ENCODE measurements around the gene PLEKHA1.

The PLEKHA1 gene

GRCh38 chr10:122474131-122474818, 99.8 kb downstream of the PLEKHA1 start:
- DNase-seq (ENCODE audit: low spot score), result no peak
- TF ChIP-seq, protein P1, sequence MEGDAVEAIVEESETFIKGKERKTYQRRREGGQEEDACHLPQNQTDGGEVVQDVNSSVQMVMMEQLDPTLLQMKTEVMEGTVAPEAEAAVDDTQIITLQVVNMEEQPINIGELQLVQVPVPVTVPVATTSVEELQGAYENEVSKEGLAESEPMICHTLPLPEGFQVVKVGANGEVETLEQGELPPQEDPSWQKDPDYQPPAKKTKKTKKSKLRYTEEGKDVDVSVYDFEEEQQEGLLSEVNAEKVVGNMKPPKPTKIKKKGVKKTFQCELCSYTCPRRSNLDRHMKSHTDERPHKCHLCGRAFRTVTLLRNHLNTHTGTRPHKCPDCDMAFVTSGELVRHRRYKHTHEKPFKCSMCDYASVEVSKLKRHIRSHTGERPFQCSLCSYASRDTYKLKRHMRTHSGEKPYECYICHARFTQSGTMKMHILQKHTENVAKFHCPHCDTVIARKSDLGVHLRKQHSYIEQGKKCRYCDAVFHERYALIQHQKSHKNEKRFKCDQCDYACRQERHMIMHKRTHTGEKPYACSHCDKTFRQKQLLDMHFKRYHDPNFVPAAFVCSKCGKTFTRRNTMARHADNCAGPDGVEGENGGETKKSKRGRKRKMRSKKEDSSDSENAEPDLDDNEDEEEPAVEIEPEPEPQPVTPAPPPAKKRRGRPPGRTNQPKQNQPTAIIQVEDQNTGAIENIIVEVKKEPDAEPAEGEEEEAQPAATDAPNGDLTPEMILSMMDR (IDR thresholded peaks at IDR 0.05; ENCODE audit: extremely low read depth, missing control alignments), result no peak

- TF ChIP-seq, protein P1 (IDR thresholded peaks at IDR 0.05; ENCODE audit: extremely low read depth, missing control alignments), result no peak
- no peak for DNase-seq (ENCODE audit: low spot score)
Observed at GRCh38 chr10:122475100-122475499, 100.6 kb downstream of the PLEKHA1 start.

- no peak for DNase-seq (ENCODE audit: low spot score)
- TF ChIP-seq, protein P1 (IDR thresholded peaks at IDR 0.05; ENCODE audit: extremely low read depth, missing control alignments), result no peak
Observed at GRCh38 chr10:122475591-122476332, 101.3 kb downstream of the PLEKHA1 start.

DNA sequence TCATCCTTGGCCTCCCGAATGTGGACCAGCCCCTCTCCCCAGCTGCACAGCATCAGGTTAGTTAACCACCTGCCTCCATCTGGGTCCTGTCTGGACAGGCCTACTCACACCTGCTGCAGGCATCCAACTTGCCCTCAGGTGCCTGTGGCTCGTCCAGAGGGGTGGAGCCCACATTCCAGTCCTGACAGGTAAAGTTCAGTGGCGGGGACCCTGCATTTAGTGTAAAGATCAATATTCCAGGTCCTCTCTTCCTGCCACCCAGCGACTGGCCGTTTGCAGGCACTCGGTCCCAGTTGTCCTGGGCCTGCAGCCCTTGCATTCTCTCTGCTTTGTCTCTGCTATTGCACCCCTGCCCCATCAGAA, 101.8 kb downstream of the PLEKHA1 start:
- no peak for DNase-seq (ENCODE audit: low spot score)
- TF ChIP-seq, protein P1 (IDR thresholded peaks at IDR 0.05; ENCODE audit: extremely low read depth, missing control alignments), result no peak

- DNase-seq (ENCODE audit: low spot score), result no peak
- TF ChIP-seq, protein P1 (IDR thresholded peaks at IDR 0.05; ENCODE audit: extremely low read depth, missing control alignments), result no peak
Observed at GRCh38 chr10:122477436-122477835, 102.9 kb downstream of the PLEKHA1 start.

- TF ChIP-seq, protein P1 (IDR thresholded peaks at IDR 0.05; ENCODE audit: extremely low read depth, missing control alignments), result no peak
- no peak for DNase-seq (ENCODE audit: low spot score)
Observed at GRCh38 chr10:122478971-122479370, 104.5 kb downstream of the PLEKHA1 start.

- TF ChIP-seq, protein P1 (IDR thresholded peaks at IDR 0.05; ENCODE audit: extremely low read depth, missing control alignments), result no peak
- no peak for DNase-seq (ENCODE audit: low spot score)
Observed at GRCh38 chr10:122480146-122480833, 105.8 kb downstream of the PLEKHA1 start.

All from GM20000 (cell line).